ENCODE results near the gene MSLN.
"Not testable (repeated sequence)": the region's sequence is repeated elsewhere in the genome, so short reads cannot be mapped to it uniquely, and the experiment has no call there.

MSLN gene

GRCh38 chr16:761625-762513, 1.3 kb downstream of the MSLN start:
- no peak for DNase-seq

- no peak for DNase-seq
These were observed 2.2 kb downstream of the MSLN start for GRCh38 chr16:762595-763268.

- no peak for DNase-seq
These were observed 3.0 kb downstream of the MSLN start for GRCh38 chr16:763369-764183.

GRCh38 chr16:764184-764750, 3.7 kb downstream of the MSLN start:
- DNase-seq: no peak

- DNase-seq: no peak
These were observed 4.4 kb downstream of the MSLN start for GRCh38 chr16:764848-765487.

- DNase-seq: no peak
These were observed 4.9 kb downstream of the MSLN start for GRCh38 chr16:765488-765865.

GRCh38 chr16:766008-766819, 5.7 kb downstream of the MSLN start:
- DNase-seq: no peak

GRCh38 chr16:766820-767640, 6.5 kb downstream of the MSLN start:
- no peak for DNase-seq

- DNase-seq: no peak
These were observed 7.3 kb downstream of the MSLN start for GRCh38 chr16:767743-768235.

- DNase-seq: no peak
These were observed 7.9 kb downstream of the MSLN start for GRCh38 chr16:768428-768827.

- DNase-seq: no peak
These were observed 8.8 kb downstream of the MSLN start for GRCh38 chr16:769184-769784.

- no peak for DNase-seq
These were observed 9.4 kb downstream of the MSLN start for GRCh38 chr16:769934-770333.

- DNase-seq: no peak
These were observed 9.9 kb downstream of the MSLN start for GRCh38 chr16:770411-770810.

- no peak for DNase-seq
These were observed 12.4 kb downstream of the MSLN start for GRCh38 chr16:772959-773358.

- no peak for DNase-seq
These were observed 13.8 kb downstream of the MSLN start for GRCh38 chr16:774086-775001.

- DNase-seq: no peak
These were observed 14.8 kb downstream of the MSLN start for GRCh38 chr16:775236-775796.

GRCh38 chr16:776298-776697, 15.8 kb downstream of the MSLN start:
- DNase-seq: not testable (repeated sequence)

- DNase-seq: no peak
These were observed 16.3 kb downstream of the MSLN start for GRCh38 chr16:776824-777223.

GRCh38 chr16:777826-778225, 17.3 kb downstream of the MSLN start:
- no peak for DNase-seq
